ENCODE data around the gene VSTM2B. TPM values are rescaled to one million over a fixed set of nuclear protein-coding genes. Genes with fewer than 3 reads are reported as not detected.

The VSTM2B gene
- total and polyA plus RNA-seq, 2 of the 4 experiments (the other 2 are of a cell fraction): not detected

- Histone ChIP-seq H2AFZ (replicated peaks; ENCODE audit: low read length, poor library complexity) (no peak overlapping the region), H3K9me3 (ENCODE audit: control insufficient read depth, insufficient read depth, low read length) (peaks cover 3% of the 10 kb centered on the region; the same call in 1 of the 2 replicates), H3K18ac (ENCODE audit: low read depth, low read length) (no peak overlapping the region), H2BK5ac (ENCODE audit: low read depth, low read length, poor library complexity, severe bottlenecking) (no peak overlapping the region), H3K4ac (ENCODE audit: low read depth, low read length) (no peak overlapping the region), H4K8ac (ENCODE audit: low read depth in 2 of 2, low read length in 2 of 2) (no peak overlapping the region), H2AK9ac (replicated peaks; ENCODE audit: low read depth, low read length, poor library complexity) (no peak overlapping the region), H3K9me1 (ENCODE audit: insufficient read depth, low read length) (no peaks in the 10 kb centered on the region), H3K4me2 (ENCODE audit: low read depth, low read length) (no peak overlapping the region), H2AK5ac (ENCODE audit: low read depth, low read length) (no peak overlapping the region), H2BK120ac (ENCODE audit: low read depth, low read length) (no peak overlapping the region), H3K4me1 (ENCODE audit: control insufficient read depth, insufficient read depth, low read length) (no peaks in the 10 kb centered on the region; the same call in 1 of the 2 replicates), H4K5ac (ENCODE audit: low read depth, low read length) (no peak overlapping the region), H3K36me3 (ENCODE audit: control insufficient read depth, insufficient read depth, low read length) (no peaks in the 10 kb centered on the region), H3K4me3 (ENCODE audit: insufficient read depth, low read depth, low read length) (no peak overlapping the region), H4K91ac (ENCODE audit: insufficient read depth, low read depth, low read length) (no peak overlapping the region), H3K27me3 (ENCODE audit: control insufficient read depth, insufficient read depth, low read length) (peaks cover 58% of the 10 kb centered on the region), H3K9ac (ENCODE audit: low read depth, low read length) (no peak overlapping the region), H4K20me1 (ENCODE audit: insufficient read depth, low read length) (no peaks in the 10 kb centered on the region; the same call in 1 of the 2 replicates), H2BK20ac (ENCODE audit: low read depth, low read length) (no peak overlapping the region), H3K56ac (ENCODE audit: extremely low read depth, insufficient read depth, low read length) (no peak overlapping the region), H2BK15ac (ENCODE audit: low read depth, low read length) (no peak overlapping the region), H3K14ac (replicated peaks; ENCODE audit: low read depth, low read length) (no peak overlapping the region), H3K79me1 (ENCODE audit: low read depth in 1 of 2, low read length in 2 of 2) (no peaks in the 10 kb centered on the region), H3K23ac (ENCODE audit: low read depth, low read length) (no peak overlapping the region), H3K27ac (ENCODE audit: insufficient read depth, low read length) (no peak overlapping the region)
- CTCF ChIA-PET: no interaction called here
- in situ Hi-C loops (cut with MboI; ENCODE audit: low sequenced_read_pairs): no loop called here
- dilution Hi-C loops (cut with HindIII; ENCODE audit: low sequenced_read_pairs, unreplicated experiment): no loop called here
- no TSS peak for BruUV-seq (replicated peaks)
- intact Hi-C loops (cut with micrococcal nuclease): no loop called here
- WGBS, 2 experiments (ENCODE audit: extremely low coverage in 2 of 2, insufficient read length in 1 of 2): 7% methylated on average over 5 of the region's 15 CpGs; no CpG with 5 or more reads in 1 of the 2 experiments
- DNase-seq (no peak), ATAC-seq (ENCODE audit: low read depth) (no peak)
- POLR2A ChIA-PET (ENCODE audit: unreplicated experiment): no interaction called here
- TF ChIP-seq RCOR1 (IDR thresholded peaks at IDR 0.05; ENCODE audit: insufficient replicate concordance, low read length): no peak
- TF ChIP-seq, protein P1, sequence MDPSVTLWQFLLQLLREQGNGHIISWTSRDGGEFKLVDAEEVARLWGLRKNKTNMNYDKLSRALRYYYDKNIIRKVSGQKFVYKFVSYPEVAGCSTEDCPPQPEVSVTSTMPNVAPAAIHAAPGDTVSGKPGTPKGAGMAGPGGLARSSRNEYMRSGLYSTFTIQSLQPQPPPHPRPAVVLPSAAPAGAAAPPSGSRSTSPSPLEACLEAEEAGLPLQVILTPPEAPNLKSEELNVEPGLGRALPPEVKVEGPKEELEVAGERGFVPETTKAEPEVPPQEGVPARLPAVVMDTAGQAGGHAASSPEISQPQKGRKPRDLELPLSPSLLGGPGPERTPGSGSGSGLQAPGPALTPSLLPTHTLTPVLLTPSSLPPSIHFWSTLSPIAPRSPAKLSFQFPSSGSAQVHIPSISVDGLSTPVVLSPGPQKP (IDR thresholded peaks at IDR 0.05; ENCODE audit: borderline replicate concordance, low read depth, low read length): no peak
- TF ChIP-seq SMC3 (IDR thresholded peaks at IDR 0.05; ENCODE audit: low read depth, low read length): no peak
- TF ChIP-seq NFE2L2 (IDR thresholded peaks at IDR 0.05; ENCODE audit: low read depth, low read length): no peak
- no peak for TF ChIP-seq CEBPB (IDR thresholded peaks at IDR 0.05; ENCODE audit: low read depth, low read length)
- no peak for TF ChIP-seq CHD1 (IDR thresholded peaks at IDR 0.05; ENCODE audit: low read depth, low read length)
- TF ChIP-seq POLR2A (IDR thresholded peaks at IDR 0.05; ENCODE audit: low read depth, low read length): no peak
- no peak for TF ChIP-seq BHLHE40 (IDR thresholded peaks at IDR 0.05; ENCODE audit: low read depth, low read length)
- TF ChIP-seq MAZ (IDR thresholded peaks at IDR 0.05; ENCODE audit: borderline replicate concordance, low read depth, low read length): no peak
- TF ChIP-seq FOS (IDR thresholded peaks at IDR 0.05; ENCODE audit: low read depth, low read length): no peak
- TF ChIP-seq, protein P2, sequence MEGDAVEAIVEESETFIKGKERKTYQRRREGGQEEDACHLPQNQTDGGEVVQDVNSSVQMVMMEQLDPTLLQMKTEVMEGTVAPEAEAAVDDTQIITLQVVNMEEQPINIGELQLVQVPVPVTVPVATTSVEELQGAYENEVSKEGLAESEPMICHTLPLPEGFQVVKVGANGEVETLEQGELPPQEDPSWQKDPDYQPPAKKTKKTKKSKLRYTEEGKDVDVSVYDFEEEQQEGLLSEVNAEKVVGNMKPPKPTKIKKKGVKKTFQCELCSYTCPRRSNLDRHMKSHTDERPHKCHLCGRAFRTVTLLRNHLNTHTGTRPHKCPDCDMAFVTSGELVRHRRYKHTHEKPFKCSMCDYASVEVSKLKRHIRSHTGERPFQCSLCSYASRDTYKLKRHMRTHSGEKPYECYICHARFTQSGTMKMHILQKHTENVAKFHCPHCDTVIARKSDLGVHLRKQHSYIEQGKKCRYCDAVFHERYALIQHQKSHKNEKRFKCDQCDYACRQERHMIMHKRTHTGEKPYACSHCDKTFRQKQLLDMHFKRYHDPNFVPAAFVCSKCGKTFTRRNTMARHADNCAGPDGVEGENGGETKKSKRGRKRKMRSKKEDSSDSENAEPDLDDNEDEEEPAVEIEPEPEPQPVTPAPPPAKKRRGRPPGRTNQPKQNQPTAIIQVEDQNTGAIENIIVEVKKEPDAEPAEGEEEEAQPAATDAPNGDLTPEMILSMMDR (conservative IDR thresholded peaks at IDR 0.05; ENCODE audit: low read depth, low read length): no peak
- no peak for TF ChIP-seq MXI1 (IDR thresholded peaks at IDR 0.05; ENCODE audit: borderline replicate concordance, low read depth, low read length)
- TF ChIP-seq, protein P3, sequence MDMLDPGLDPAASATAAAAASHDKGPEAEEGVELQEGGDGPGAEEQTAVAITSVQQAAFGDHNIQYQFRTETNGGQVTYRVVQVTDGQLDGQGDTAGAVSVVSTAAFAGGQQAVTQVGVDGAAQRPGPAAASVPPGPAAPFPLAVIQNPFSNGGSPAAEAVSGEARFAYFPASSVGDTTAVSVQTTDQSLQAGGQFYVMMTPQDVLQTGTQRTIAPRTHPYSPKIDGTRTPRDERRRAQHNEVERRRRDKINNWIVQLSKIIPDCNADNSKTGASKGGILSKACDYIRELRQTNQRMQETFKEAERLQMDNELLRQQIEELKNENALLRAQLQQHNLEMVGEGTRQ (IDR thresholded peaks at IDR 0.05; ENCODE audit: low read depth, low read length): no peak
- TF ChIP-seq MAFK (IDR thresholded peaks at IDR 0.05; ENCODE audit: low read depth, low read length): no peak
- no peak for TF ChIP-seq RAD21 (IDR thresholded peaks at IDR 0.05; ENCODE audit: low read length)
These were observed 5.0 kb downstream of the VSTM2B start for GRCh38 chr19:29530540-29531457.

Data from IMR-90 (cell line).